Activated T-cell treated with anti-CD3 and anti-CD28 coated beads for 4 hours (primary cell): ENCODE data around the gene EIF2S2.

Source experiments
- DNase-seq: peaks from one replicate; pipeline ENCODE4 v3.0.0-alpha.2; 2020

Gene EIF2S2

DNA sequence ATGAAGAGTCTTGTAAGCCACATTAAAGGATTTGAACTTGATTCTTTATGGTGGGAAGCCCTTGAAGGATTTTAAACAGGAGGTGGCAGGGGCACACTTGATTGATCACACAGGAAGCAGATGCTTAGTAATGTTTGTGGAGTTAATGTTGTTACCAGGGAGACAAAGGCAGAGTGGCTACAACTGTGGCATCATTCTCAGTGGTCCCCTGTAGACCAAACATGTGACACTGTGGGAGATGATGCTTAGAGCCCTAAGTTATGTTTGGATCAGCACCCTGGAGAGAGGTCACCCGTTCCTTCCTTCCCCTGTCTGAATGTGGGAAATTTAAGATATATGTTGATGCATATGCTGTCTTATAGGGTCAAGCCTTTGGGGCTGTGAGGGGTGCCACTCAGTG is 53.2 kb downstream of the EIF2S2 start:
- no peak for DNase-seq

DNA sequence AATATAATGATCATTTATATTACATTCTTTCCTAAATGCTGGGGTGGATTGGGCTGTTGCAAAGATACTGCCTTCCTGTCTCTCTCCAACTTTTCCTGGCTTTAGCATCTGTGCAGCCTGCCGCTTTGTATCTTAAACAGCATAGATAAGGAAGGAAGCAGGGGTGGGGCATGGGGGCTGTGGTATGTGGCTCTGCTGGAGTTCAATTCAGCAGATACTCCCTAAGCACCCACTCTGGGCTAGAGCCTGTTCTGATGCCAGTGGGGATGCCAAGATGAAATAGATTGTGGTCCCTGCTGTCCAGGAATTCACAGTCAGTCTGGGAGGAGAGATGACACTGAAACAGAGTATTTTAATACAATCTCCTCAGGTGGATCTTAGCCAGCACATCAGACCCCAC is 56.8 kb downstream of the EIF2S2 start:
- no peak for DNase-seq

DNA sequence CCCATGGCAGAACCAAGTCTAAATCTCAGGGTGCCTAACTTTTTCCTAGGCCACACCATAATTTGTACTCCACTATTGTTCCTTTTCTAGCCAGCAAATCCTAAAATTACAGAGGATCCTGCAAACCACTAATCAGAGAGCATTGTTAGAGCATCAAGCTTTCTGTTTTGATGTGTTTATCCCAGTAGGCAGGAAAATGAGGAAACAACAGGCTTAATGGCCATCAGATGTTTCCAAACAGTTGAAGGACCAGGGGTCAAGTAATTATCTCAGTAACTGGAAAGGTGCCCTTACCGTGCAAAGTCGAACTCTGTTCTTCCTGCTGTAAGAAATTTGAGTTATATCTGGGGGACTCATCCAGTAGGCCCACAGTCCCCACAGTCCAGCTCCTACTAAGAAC is 59.6 kb downstream of the EIF2S2 start:
- no peak for DNase-seq

GRCh38 chr20:34049897-34050695 is 61.9 kb downstream of the EIF2S2 start:
- no peak for DNase-seq

- no peak for DNase-seq
Measured at GRCh38 chr20:34049389-34049788, 62.7 kb downstream of the EIF2S2 start.

DNA sequence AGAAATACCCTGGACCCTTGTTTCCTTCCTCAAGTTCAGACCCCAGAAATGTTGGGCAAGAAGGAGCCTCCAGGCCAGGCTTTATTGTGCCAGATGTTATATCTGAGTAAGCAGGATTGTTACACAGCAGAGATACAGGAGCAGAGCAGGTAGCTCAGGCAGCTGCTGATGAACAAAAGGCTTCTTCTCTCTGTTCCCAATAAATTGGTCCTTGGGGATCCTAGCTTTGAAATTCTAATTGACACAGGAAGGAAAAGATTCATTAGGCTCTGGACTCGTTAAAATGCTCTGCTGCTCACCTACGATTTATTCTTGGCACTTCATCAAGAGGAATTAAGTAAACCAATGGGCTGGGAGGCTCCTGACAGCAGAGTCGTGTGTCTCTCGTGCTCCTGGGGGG is 64.1 kb downstream of the EIF2S2 start:
- DNase-seq = no peak

DNA sequence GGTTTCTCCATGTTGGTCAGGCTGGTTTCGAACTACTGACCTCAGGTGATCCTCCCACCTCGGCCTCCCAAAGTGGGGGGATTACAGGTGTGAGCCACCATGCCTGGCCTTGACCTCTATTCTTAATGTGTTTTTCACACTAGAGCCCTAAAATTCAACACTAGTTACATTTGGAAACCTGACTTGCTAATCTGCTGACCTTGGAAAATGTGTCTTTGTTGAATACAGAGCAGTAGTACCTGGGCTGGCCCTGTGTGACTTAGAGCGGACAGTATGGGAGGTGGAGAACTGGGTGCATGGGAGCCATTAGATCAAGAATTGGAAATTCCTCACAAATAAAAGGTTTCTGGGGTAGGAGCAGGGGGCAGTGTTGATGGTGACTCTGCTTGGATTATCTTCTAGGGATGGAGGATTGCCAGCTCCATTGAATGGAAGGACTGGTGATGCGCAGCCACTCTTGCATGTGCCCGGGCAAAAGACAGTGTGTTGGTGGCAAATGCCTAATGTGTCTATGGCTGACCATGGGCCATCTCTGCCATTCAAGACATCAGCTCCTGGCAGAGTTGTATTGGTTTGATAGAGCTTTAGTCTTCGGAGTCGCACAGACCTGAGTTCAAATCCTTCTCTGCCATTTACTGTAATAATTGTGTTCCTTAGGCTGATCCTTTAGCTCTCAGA is 64.9 kb downstream of the EIF2S2 start:
- DNase-seq = no peak

DNA sequence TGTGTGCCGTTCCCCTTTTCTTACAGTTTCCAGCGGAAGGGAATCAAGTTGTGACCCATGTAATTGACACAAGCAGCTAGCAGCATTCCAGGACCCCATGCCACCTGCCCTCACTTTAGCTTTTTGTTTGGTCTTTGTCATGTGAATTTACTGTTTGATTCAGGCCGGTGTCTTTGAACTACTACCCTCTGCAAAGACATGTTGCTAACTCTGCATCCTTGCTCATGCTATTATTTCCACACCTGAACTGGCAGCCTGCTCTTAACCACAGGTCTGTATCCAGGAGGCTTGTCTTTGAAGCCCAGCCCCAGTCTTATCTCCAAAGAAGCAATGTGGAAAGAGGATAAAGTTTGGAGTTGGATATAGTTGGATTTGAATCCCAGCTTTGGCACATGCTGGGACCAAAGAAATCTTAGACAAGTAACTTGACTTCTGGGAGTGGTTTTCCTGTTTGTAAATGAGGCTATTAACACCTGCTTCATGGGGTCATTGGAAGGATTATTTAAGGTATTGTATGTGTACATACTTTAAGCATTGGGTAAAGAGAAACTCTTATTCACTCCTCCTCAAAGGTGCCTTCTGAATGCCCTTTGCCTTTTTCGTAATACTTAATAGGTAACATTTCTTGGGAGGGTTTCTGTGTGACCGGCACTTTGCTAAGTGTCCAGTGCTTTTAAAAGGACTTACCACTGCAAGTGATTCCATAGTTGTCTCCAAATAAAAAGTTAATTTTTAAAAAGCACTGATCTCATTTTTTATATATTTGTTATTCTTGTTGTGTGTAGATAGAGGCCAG is 65.9 kb downstream of the EIF2S2 start:
- DNase-seq = no peak

GRCh38 chr20:34045294-34045693 is 66.7 kb downstream of the EIF2S2 start:
- no peak for DNase-seq

GRCh38 chr20:34043025-34043424 is 69.0 kb downstream of the EIF2S2 start:
- DNase-seq = no peak

DNA sequence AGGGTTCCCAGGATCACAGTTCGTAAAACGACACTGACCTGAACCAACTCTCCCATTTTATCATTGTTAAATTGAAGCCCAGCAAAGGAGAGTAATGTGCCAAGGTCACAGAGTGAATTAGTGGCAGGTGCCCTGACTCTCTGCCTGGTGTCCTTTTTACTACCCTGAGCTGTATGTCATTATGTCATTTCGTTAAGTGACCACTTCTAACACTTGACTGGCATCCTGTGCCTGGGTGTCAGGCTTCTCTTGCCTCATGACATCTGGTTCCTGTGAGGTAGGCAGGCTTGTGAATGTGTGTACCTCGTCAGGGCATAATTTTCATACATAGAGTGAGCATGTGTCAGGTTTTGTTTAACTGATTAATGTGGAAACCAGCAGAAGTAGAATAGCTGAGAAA is 69.8 kb downstream of the EIF2S2 start:
- no peak for DNase-seq

GRCh38 chr20:34041226-34041625 is 70.8 kb downstream of the EIF2S2 start:
- DNase-seq = no peak

- no peak for DNase-seq
Measured at GRCh38 chr20:34040300-34040995, 71.6 kb downstream of the EIF2S2 start.
